K562 treated with DMSO at 1 percent for 4 hours (cell line): ENCODE results near the gene RAI14. TPM values are rescaled to one million over a fixed set of nuclear protein-coding genes. Genes with fewer than 3 reads are reported as not detected.

Experiments
- total RNA-seq: library from RNA; unstranded; fragments of 300-600 nt; gene quantifications from 2 replicates; pipeline ENCODE4 v1.2.3, GENCODE V29; 2022; ENCODE audit not compliant: insufficient read depth

Gene RAI14
- 16.8 and 18.3 TPM in 2 replicates for total RNA-seq

GRCh38 chr5:34656001-34656699 lies at the start of gene RAI14:
TSS of gene RAI14 (plus strand) at chr5:34656328. CDS start at chr5:34686920, 30,592 bp downstream.

GRCh38 chr5:34838785-34839714 lies 182.9 kb downstream of the RAI14 start, which contains the start of gene TTC23L:
TSS of gene TTC23L (plus strand) at chr5:34839164. CDS start at chr5:34840672, 1,508 bp downstream.

Other genes with a start within 250 kb of the RAI14 start
- 0.17 and 2.4 TPM in 2 replicates for gene TTC23L, start 182.8 kb downstream of the RAI14 start, total RNA-seq